Tibial nerve (tissue), 4 donors: ENCODE data around the gene NFATC3. TPM values are rescaled to one million over a fixed set of nuclear protein-coding genes. Genes with fewer than 3 reads are reported as not detected.

Experiments used
- DNase-seq, 2 donors: peaks; one replicate each; pipeline ENCODE4 v3.0.0-alpha.2; 2019; ENCODE audit warnings: low spot score in 2 of 2
- H3K27ac ChIP-seq, 4 donors: fragments of 200-600 bp; sonication (generic) in 3 of 4; one replicate each; pipeline ENCODE4 v1.5.1; 2017 to 2019; ENCODE audit warnings: mild to moderate bottlenecking in 1 of 4
- H3K27me3 ChIP-seq, 2 donors: fragments of 200-600 bp; sonication (generic) in 1 of 2; one replicate each; pipeline versions ENCODE4 v1.5.1 to v1.6.0; 2017 to 2019
- H3K36me3 ChIP-seq, 3 donors: fragments of 200-600 bp; sonication (generic); one replicate each; pipeline ENCODE4 v1.5.1; 2018 to 2019
- H3K4me1 ChIP-seq, 4 donors: fragments of 200-600 bp; sonication (generic) in 3 of 4; one replicate each; pipeline ENCODE4 v1.5.1; 2017 to 2019
- H3K4me3 ChIP-seq, 4 donors: fragments of 200-600 bp; sonication (generic) in 3 of 4; one replicate each; pipeline ENCODE4 v1.5.1; 2017 to 2019; ENCODE audit warnings: mild to moderate bottlenecking in 1 of 4, moderate library complexity in 1 of 4
- H3K9me3 ChIP-seq, 4 donors: fragments of 200-600 bp; sonication (generic) in 3 of 4; one replicate each; pipeline ENCODE4 v1.5.1; 2017 to 2019
- EP300 ChIP-seq, 2 donors: sonication (generic); formaldehyde crosslinking; IDR thresholded peaks; one replicate each; pipeline ENCODE4 v1.6.1; 2017; ENCODE audit warnings: antibody characterized with exemption in 2 of 2, mild to moderate bottlenecking in 1 of 2
- POLR2A ChIP-seq, 2 donors: fragments of 450-650 bp; IDR thresholded peaks; one replicate each; pipeline ENCODE4 v1.6.1; 2017; ENCODE audit warnings: antibody characterized with exemption in 2 of 2, mild to moderate bottlenecking in 2 of 2, moderate library complexity in 2 of 2
- WGBS, 2 donors: methylation state at CpG; one replicate each; pipeline ENCODE4 v1.1.5; 2018; 5-methylcytosine and 5-hydroxymethylcytosine counted together
- total RNA-seq, 4 donors: library from RNA; depleted of rRNA; stranded (reverse); fragments of >200 nt; gene quantifications; one replicate each; pipeline ENCODE4 v1.1.0, GENCODE V29; 2016
- TF ChIP-seq, protein P1 (sequence below), 5 experiments: fragments of 200-600 bp in 3 of 5; fragments of 450-650 bp in 2 of 5; sonication (generic) in 3 of 5; IDR thresholded peaks; one replicate each; pipeline ENCODE4 v1.5.1; 2016 to 2019; ENCODE audit warnings: antibody characterized with exemption in 5 of 5, mild to moderate bottlenecking in 3 of 5, moderate library complexity in 2 of 5

NFATC3 gene
- total RNA-seq, 4 donors from 2014 or later: 81.4 to 105 (median 97.1) TPM

DNA sequence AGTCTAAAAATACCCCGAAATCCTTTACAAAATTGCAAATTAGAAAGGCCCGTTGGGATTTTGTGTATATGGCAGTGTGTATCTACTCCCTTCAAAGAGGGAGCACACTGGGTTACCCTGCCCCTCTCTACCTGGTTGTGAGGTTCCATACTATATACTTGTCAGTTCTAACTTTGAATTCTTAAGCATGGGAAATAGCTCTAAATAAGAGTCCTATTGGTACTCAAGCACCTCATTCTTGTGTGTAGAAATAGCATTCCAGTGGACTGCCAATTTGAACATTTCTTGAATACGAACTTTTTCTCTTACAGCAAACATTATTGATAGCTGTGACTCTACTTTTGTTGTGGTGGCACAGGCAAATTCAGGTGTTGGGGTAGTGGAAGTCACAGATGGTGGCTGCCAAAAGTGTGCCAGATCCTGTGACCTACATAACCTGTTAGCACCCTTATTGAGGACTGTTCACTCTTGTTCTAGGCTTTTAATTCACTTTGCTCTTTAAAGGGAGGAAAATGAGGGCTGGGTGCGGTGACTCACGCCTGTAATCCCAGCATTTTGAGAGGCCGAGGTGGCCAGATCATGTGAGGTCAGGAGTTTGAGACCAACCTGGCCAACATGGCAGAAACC is 134.7 kb downstream of the NFATC3 start:
- no peak for DNase-seq
- H3K27me3 ChIP-seq: no peaks in the 10 kb centered on the region
- H3K4me3 ChIP-seq: no peak overlapping the region
- peaks cover 0 to 5% (median 0%) of the 10 kb centered on the region in 3 donors for H3K36me3 ChIP-seq
- peaks cover 0 to 13% (median 0%) of the 10 kb centered on the region in 4 donors for H3K4me1 ChIP-seq
- WGBS, 2 donors: 90% methylated on average over 6 of the region's 6 CpGs
- no peak for TF ChIP-seq POLR2A (IDR thresholded peaks at IDR 0.05)
- TF ChIP-seq EP300 (IDR thresholded peaks at IDR 0.05): no peak
- TF ChIP-seq, protein P1, sequence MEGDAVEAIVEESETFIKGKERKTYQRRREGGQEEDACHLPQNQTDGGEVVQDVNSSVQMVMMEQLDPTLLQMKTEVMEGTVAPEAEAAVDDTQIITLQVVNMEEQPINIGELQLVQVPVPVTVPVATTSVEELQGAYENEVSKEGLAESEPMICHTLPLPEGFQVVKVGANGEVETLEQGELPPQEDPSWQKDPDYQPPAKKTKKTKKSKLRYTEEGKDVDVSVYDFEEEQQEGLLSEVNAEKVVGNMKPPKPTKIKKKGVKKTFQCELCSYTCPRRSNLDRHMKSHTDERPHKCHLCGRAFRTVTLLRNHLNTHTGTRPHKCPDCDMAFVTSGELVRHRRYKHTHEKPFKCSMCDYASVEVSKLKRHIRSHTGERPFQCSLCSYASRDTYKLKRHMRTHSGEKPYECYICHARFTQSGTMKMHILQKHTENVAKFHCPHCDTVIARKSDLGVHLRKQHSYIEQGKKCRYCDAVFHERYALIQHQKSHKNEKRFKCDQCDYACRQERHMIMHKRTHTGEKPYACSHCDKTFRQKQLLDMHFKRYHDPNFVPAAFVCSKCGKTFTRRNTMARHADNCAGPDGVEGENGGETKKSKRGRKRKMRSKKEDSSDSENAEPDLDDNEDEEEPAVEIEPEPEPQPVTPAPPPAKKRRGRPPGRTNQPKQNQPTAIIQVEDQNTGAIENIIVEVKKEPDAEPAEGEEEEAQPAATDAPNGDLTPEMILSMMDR (IDR thresholded peaks at IDR 0.05): no peak
- H3K9me3 ChIP-seq: no peaks in the 10 kb centered on the region
- H3K27ac ChIP-seq: peak overlapping the region in 3 of 4 donors; percentile 4 to 70 (median 69)

DNA sequence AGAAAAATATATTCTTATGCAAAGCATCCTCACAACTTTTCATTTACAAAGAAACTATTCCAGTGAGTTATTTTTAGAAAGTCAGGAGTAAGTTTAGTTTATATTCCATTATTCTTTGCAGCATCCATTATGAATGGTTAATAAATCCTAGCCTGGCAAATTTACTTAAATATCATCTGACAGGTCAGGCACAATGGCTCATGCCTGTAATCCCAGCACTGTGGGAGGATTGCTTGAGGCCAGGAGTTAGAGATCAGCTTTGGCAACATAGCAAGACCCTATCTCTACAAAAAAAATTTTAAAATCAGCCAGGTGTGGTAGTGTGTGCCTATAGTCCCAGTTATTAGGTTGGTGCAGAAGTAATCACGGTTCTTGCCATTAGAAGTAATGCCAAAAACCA is 137.9 kb downstream of the NFATC3 start:
- Histone ChIP-seq H3K9me3 (no peaks in the 10 kb centered on the region), H3K4me1 (peaks cover 0 to 15% (median 5%) of the 10 kb centered on the region in 4 donors), H3K27ac (no peak overlapping the region), H3K27me3 (no peaks in the 10 kb centered on the region), H3K36me3 (peaks cover 0 to 7% (median 0%) of the 10 kb centered on the region in 3 donors), H3K4me3 (no peak overlapping the region)
- TF ChIP-seq EP300 (IDR thresholded peaks at IDR 0.05) (no peak), POLR2A (IDR thresholded peaks at IDR 0.05) (no peak)
- TF ChIP-seq, protein P1 (IDR thresholded peaks at IDR 0.05): no peak
- no peak for DNase-seq
- WGBS, 2 donors: 86 to 92% methylated on average over 1 of the region's 1 CpG

DNA sequence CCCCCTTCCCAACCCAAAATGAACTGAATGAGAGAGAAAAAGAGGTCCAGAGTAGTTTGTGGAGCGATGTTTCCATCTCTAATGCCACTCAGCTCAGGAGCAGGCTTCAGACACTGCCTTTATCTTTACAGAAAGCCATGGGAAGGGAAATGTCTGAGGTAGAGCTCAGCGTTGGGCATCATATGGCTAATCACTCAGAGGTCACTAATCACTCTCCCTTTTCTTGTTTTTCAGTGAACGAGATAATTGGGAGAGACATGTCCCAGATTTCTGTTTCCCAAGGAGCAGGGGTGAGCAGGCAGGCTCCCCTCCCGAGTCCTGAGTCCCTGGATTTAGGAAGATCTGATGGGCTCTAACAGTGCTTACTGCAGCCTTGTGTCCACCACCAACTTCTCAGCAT is 140.9 kb downstream of the NFATC3 start:
- Histone ChIP-seq H3K4me1 (peaks cover 0 to 29% (median 10%) of the 10 kb centered on the region in 4 donors), H3K9me3 (no peaks in the 10 kb centered on the region), H3K27me3 (no peaks in the 10 kb centered on the region), H3K4me3 (no peak overlapping the region), H3K36me3 (peaks cover 0 to 20% (median 0%) of the 10 kb centered on the region in 3 donors), H3K27ac (no peak overlapping the region)
- DNase-seq: no peak
- no peak for TF ChIP-seq POLR2A (IDR thresholded peaks at IDR 0.05)
- no peak for TF ChIP-seq EP300 (IDR thresholded peaks at IDR 0.05)
- TF ChIP-seq, protein P1 (IDR thresholded peaks at IDR 0.05): no peak
- 80 to 90% methylated on average over 4 of the region's 4 CpGs for WGBS, 2 donors

DNA sequence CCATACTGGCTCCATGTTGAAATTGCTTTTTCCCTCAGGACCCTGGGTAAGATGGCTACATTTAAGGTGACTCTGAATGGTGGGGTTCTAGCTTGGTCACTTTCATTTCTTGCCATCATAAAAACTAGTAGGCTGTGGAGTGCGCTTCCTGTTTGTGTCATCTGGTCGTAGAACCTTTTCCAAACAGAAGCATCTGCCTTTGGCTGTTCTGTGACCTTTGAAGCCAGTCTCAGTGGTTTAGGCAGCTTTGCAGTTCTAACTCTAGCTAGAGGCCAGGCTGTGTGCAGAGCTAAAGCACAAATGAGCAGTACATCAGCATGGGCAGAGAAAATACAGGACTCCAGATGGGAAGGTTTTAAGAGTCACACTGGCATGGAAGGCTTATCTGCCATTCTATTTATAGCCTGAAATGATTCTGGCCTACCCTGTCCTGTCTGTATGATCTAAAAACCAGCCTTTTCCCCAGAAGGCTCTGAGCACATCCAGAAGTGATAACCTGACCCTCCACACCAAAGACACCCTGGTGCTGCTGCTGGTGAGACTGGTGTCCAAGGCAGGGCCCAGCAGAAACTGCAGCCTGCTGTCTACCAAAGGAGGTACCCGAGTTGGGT is 142.1 kb downstream of the NFATC3 start:
- Histone ChIP-seq H3K4me3 (no peak overlapping the region), H3K4me1 (peaks cover 0 to 26% (median 10%) of the 10 kb centered on the region in 4 donors), H3K9me3 (no peaks in the 10 kb centered on the region), H3K27ac (no peak overlapping the region), H3K36me3 (peaks cover 0 to 32% (median 0%) of the 10 kb centered on the region in 3 donors), H3K27me3 (no peaks in the 10 kb centered on the region)
- no peak for TF ChIP-seq EP300 (IDR thresholded peaks at IDR 0.05)
- 65 to 83% methylated on average over 3 of the region's 3 CpGs for WGBS, 2 donors
- DNase-seq: no peak

DNA sequence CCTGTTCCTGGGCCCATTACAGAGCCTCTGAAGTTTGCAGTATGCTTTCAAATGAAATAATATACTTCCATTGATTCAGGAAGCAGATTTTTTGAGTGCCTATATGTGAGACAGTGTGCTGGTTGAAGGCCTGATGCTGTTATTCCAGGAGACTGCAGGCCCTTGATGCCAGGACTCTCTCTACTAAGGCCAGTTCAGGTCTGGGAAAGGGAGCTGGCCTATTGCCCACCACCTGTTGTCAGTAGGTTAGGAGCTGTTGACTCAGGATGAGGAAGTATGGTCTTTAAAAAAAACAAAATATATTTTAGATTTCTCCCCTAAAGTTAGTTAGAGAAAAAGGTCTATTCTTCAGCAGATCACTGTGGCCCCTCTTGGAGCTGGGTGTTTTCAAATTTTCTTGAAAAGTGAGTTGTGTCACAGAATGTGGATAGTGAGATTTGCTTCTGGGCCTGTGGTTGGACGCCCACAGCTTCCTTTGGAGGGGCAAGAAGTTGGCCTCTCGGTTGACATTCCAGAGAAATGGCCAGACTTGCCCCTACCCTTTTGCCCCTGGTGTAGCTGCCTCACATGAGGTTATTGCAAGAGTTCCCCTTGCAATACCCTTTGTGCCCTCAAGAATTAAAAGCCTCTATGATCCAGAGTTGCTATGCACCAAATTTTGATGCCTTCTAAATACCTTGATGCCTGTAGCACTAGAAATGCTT is 142.8 kb downstream of the NFATC3 start:
- WGBS, 2 donors: 43 to 66% methylated on average over 2 of the region's 2 CpGs
- DNase-seq: no peak
- no peaks in the 10 kb centered on the region for H3K9me3 ChIP-seq
- H3K4me3 ChIP-seq: no peak overlapping the region
- H3K27ac ChIP-seq: peak overlapping the region in 1 of 4 donors; percentile 6
- no peak for TF ChIP-seq POLR2A (IDR thresholded peaks at IDR 0.05)
- TF ChIP-seq EP300 (IDR thresholded peaks at IDR 0.05): no peak
- TF ChIP-seq, protein P1 (IDR thresholded peaks at IDR 0.05): no peak
- H3K27me3 ChIP-seq: no peaks in the 10 kb centered on the region
- peaks cover 0 to 26% (median 10%) of the 10 kb centered on the region in 4 donors for H3K4me1 ChIP-seq
- H3K36me3 ChIP-seq: peaks cover 0 to 33% (median 0%) of the 10 kb centered on the region in 3 donors
